Tibial artery (tissue), 4 donors: ENCODE data around the gene ULK3.

Experiments used
- DNase-seq, 2 donors: peaks; one replicate each; pipeline ENCODE4 v3.0.0-alpha.2; 2019
- H3K27ac ChIP-seq, 2 donors: fragments of 200-600 bp; sonication (generic) in 1 of 2; 1 replicate in 1 of 2; 2 replicates in 1 of 2; pipeline ENCODE4 v1.5.1; 2018 to 2019; ENCODE audit warnings: mild to moderate bottlenecking in 1 of 2
- H3K27me3 ChIP-seq, 2 donors: fragments of 200-600 bp; sonication (generic) in 1 of 2; one replicate each; pipeline versions ENCODE4 v1.5.1 to v1.6.0; 2016 to 2019
- H3K36me3 ChIP-seq, 3 donors: fragments of 200-600 bp; sonication (generic) in 2 of 3; one replicate each; pipeline ENCODE4 v1.5.1; 2016 to 2019; ENCODE audit warnings: mild to moderate bottlenecking in 2 of 3
- H3K4me1 ChIP-seq, 4 donors: fragments of 200-600 bp; sonication (generic) in 2 of 4; 1 replicate in 3 of 4; 2 replicates in 1 of 4; pipeline ENCODE4 v1.5.1; 2016 to 2019
- H3K4me3 ChIP-seq, 2 donors: fragments of 200-600 bp; sonication (generic) in 1 of 2; 1 replicate in 1 of 2; 2 replicates in 1 of 2; pipeline ENCODE4 v1.5.1; 2018 to 2019; ENCODE audit warnings: mild to moderate bottlenecking in 2 of 2
- H3K9me3 ChIP-seq, 3 donors: fragments of 200-600 bp; sonication (generic) in 1 of 3; one replicate each; pipeline ENCODE4 v1.5.1; 2016 to 2019
- CTCF ChIP-seq, 2 experiments: fragments of 200-600 bp in 1 of 2; fragments of 450-650 bp in 1 of 2; IDR thresholded peaks; one replicate each; pipeline ENCODE4 v1.5.1; 2017 to 2019; ENCODE audit warnings: antibody characterized with exemption in 2 of 2, mild to moderate bottlenecking in 1 of 2, moderate library complexity in 1 of 2
- intact Hi-C: fragments of 100-400 bp; cut with DNase I; formaldehyde crosslinking; loops from one replicate; pipeline ENCODE4 v1.15.0; 2023; ENCODE audit warnings: low total_unique reads

ULK3 gene

GRCh38 chr15:74824976-74825375 lies 18.0 kb downstream of the ULK3 start:
- Histone ChIP-seq H3K4me1 (peaks cover 0 to 8% (median 0%) of the 10 kb centered on the region in 4 donors), H3K9me3 (no peaks in the 10 kb centered on the region), H3K27me3 (peaks cover 0 to 67% of the 10 kb centered on the region in 2 donors), H3K27ac (no peak overlapping the region), H3K36me3 (no peaks in the 10 kb centered on the region), H3K4me3 (no peak overlapping the region)
- intact Hi-C loops, result no loop called here
- no peak for DNase-seq
- TF ChIP-seq CTCF (IDR thresholded peaks at IDR 0.05), result no peak

GRCh38 chr15:74823324-74823723 lies 19.6 kb downstream of the ULK3 start:
- no peaks in the 10 kb centered on the region for H3K9me3 ChIP-seq
- DNase-seq, result no peak
- no peaks in the 10 kb centered on the region for H3K36me3 ChIP-seq
- TF ChIP-seq CTCF (IDR thresholded peaks at IDR 0.05), result no peak
- intact Hi-C loops, result no loop called here
- H3K27ac ChIP-seq, result no peak overlapping the region
- peaks cover 0 to 8% (median 0%) of the 10 kb centered on the region in 4 donors for H3K4me1 ChIP-seq
- H3K27me3 ChIP-seq, result peaks cover 0 to 73% of the 10 kb centered on the region in 2 donors
- H3K4me3 ChIP-seq, result no peak overlapping the region

- TF ChIP-seq CTCF (IDR thresholded peaks at IDR 0.05), result no peak
- peaks cover 0 to 8% (median 0%) of the 10 kb centered on the region in 4 donors for H3K4me1 ChIP-seq
- no peak for DNase-seq
- no peak overlapping the region for H3K27ac ChIP-seq
- H3K36me3 ChIP-seq, result no peaks in the 10 kb centered on the region
- intact Hi-C loops, result no loop called here
- no peaks in the 10 kb centered on the region for H3K9me3 ChIP-seq
- peaks cover 0 to 71% of the 10 kb centered on the region in 2 donors for H3K27me3 ChIP-seq
- no peak overlapping the region for H3K4me3 ChIP-seq
These were observed 20.7 kb downstream of the ULK3 start for GRCh38 chr15:74822233-74822632.

- no peak for TF ChIP-seq CTCF (IDR thresholded peaks at IDR 0.05)
- intact Hi-C loops, result no loop called here
- no peak overlapping the region for H3K27ac ChIP-seq
- no peaks in the 10 kb centered on the region for H3K9me3 ChIP-seq
- no peak for DNase-seq
- H3K4me3 ChIP-seq, result no peak overlapping the region
- H3K4me1 ChIP-seq, result peaks cover 0 to 7% (median 0%) of the 10 kb centered on the region in 4 donors
- H3K36me3 ChIP-seq, result no peaks in the 10 kb centered on the region
- H3K27me3 ChIP-seq, result peaks cover 0 to 71% of the 10 kb centered on the region in 2 donors
These were observed 21.2 kb downstream of the ULK3 start for GRCh38 chr15:74821790-74822158.

- Histone ChIP-seq H3K4me1 (peaks cover 0 to 2% (median 0%) of the 10 kb centered on the region in 4 donors), H3K36me3 (no peaks in the 10 kb centered on the region), H3K9me3 (no peaks in the 10 kb centered on the region), H3K27me3 (peaks cover 0 to 69% of the 10 kb centered on the region in 2 donors), H3K27ac (no peak overlapping the region), H3K4me3 (no peak overlapping the region)
- intact Hi-C loops, result no loop called here
- no peak for DNase-seq
- no peak for TF ChIP-seq CTCF (IDR thresholded peaks at IDR 0.05)
These were observed 21.7 kb downstream of the ULK3 start for GRCh38 chr15:74821091-74821789.
